GM08714 (cell line): ENCODE data around the gene TRIM49D2.
"Not testable (repeated sequence)": the region's sequence is repeated elsewhere in the genome, so short reads cannot be mapped to it uniquely, and the experiment has no call there.

ENCODE experiments used
- H3K4me3 ChIP-seq: fragments of 200-500 bp; sonication (Bioruptor generic); 2 replicates; pipeline ENCODE4 v1.5.1; 2014; ENCODE audit warnings: mild to moderate bottlenecking, low read length, inconsistent platforms
- ZNF274 ChIP-seq: IDR thresholded peaks from 2 replicates; pipeline ENCODE4 v1.6.1; 2012; ENCODE audit warnings: mild to moderate bottlenecking, low read depth, low read length

The TRIM49D2 gene

GRCh38 chr11:89923764-89924163 lies at the start of gene TRIM49D2:
TSS of gene TRIM49D2 (plus strand) at chr11:89924064. CDS start at chr11:89926762, 2,698 bp downstream.
- not testable (repeated sequence) for H3K4me3 ChIP-seq

GRCh38 chr11:89877511-89877910 lies 46.4 kb upstream of the TRIM49D2 start:
- H3K4me3 ChIP-seq, result not testable (repeated sequence)

- H3K4me3 ChIP-seq, result not testable (repeated sequence)
Observed at GRCh38 chr11:89893245-89893644, 30.6 kb upstream of the TRIM49D2 start.

- H3K4me3 ChIP-seq, result not testable (repeated sequence)
Observed at GRCh38 chr11:89900809-89901208, 23.1 kb upstream of the TRIM49D2 start.

GRCh38 chr11:89922195-89922660 lies 1.6 kb upstream of the TRIM49D2 start, which contains the start of gene TRIM49D1:
TSS of gene TRIM49D1 (minus strand) at chr11:89922245. CDS start at chr11:89917710, 4,535 bp downstream.
- TF ChIP-seq ZNF274, result no peak
- H3K4me3 ChIP-seq, result no peak within 1 kb of the TSS

- H3K4me3 ChIP-seq, result not testable (repeated sequence)
Observed at GRCh38 chr11:89960833-89961232, 37.0 kb downstream of the TRIM49D2 start.

GRCh38 chr11:89965737-89966136 lies 41.9 kb downstream of the TRIM49D2 start, which contains the start of gene TRIM64:
TSS of gene TRIM64 (plus strand) at chr11:89966037. CDS start at chr11:89968504, 2,467 bp downstream.
- H3K4me3 ChIP-seq, result not testable (repeated sequence)
